SK-N-SH (cell line): ENCODE measurements around the gene FICD. TPM values are rescaled to one million over a fixed set of nuclear protein-coding genes. Genes with fewer than 3 reads are reported as not detected.

ENCODE experiments used
- CTCF ChIA-PET: fragments of 300-600, 350-600 bp; formaldehyde crosslinking; extraction: SDS; loops from one replicate; lab custom pipeline; 2021; lab: Yijun Ruan, JAX
- POLR2A ChIA-PET: fragments of 350-600 bp; sonication (Branson Sonifier 250); formaldehyde crosslinking; extraction: SDS; loops from one replicate; lab custom pipeline; 2020; ENCODE audit warnings: antibody characterized with exemption, inconsistent platforms; lab: Yijun Ruan, JAX
- DNase-seq: peaks from one replicate; pipeline ENCODE4 v3.0.0; 2012
- H2AFZ ChIP-seq: fragments of 200-600 bp; sonication (generic); 2 replicates; pipeline ENCODE4 v1.8.1; 2016; ENCODE audit warnings: antibody characterized with exemption, mild to moderate bottlenecking, low read depth
- H3F3A ChIP-seq: fragments of 200-600 bp; sonication (generic); replicated peaks from 2 replicates; pipeline ENCODE3; 2016; ENCODE audit warnings: antibody characterized with exemption, mild to moderate bottlenecking; ENCODE audit not compliant: insufficient read depth
- H3K27ac ChIP-seq, 2 experiments: fragments of 200-500 bp in 1 of 2; fragments of 200-600 bp in 1 of 2; sonication (Bioruptor generic) in 1 of 2; sonication (generic), shearing (Covaris generic) in 1 of 2; 2 replicates each; pipeline versions ENCODE4 v1.5.1 to v1.6.1; 2014 to 2016; ENCODE audit warnings: low read depth in 2 of 2, inconsistent platforms in 1 of 2, low read length in 1 of 2, mild to moderate bottlenecking in 1 of 2, mixed read lengths in 1 of 2
- H3K27me3 ChIP-seq: fragments of 200-600 bp; sonication (generic), shearing (Covaris generic); 2 replicates; pipeline ENCODE4 v1.6.1; 2016; ENCODE audit warnings: mixed run types; ENCODE audit not compliant: insufficient read depth
- H3K36me3 ChIP-seq, 2 experiments: fragments of 200-500 bp in 1 of 2; fragments of 200-600 bp in 1 of 2; sonication (Bioruptor generic) in 1 of 2; sonication (generic) in 1 of 2; replicated peaks in 1 of 2; 2 replicates each; pipeline versions ENCODE3 to v1.5.1; 2014 to 2016; ENCODE audit warnings: low read length in 1 of 2, mild to moderate bottlenecking in 1 of 2; ENCODE audit not compliant: insufficient read depth in 2 of 2, control insufficient read depth in 1 of 2
- H3K4me1 ChIP-seq, 2 experiments: fragments of 200-500 bp in 1 of 2; fragments of 200-600 bp in 1 of 2; sonication (Bioruptor generic) in 1 of 2; sonication (generic), shearing (Covaris generic) in 1 of 2; 2 replicates each; pipeline versions ENCODE4 v1.5.1 to v1.6.1; 2014 to 2016; ENCODE audit warnings: low read depth in 1 of 2, low read length in 1 of 2, mixed run types in 1 of 2; ENCODE audit not compliant: insufficient read depth in 2 of 2, control insufficient read depth in 1 of 2
- H3K4me2 ChIP-seq: fragments of 200-600 bp; sonication (generic), shearing (Covaris generic); 2 replicates; pipeline ENCODE4 v1.6.1; 2017; ENCODE audit warnings: mixed run types
- H3K4me3 ChIP-seq, 2 experiments: fragments of 200-500 bp in 1 of 2; fragments of 200-600 bp in 1 of 2; sonication (Bioruptor generic) in 1 of 2; sonication (generic), shearing (Covaris generic) in 1 of 2; 2 replicates each; pipeline versions ENCODE4 v1.5.1 to v1.8.1; 2014 to 2016; ENCODE audit warnings: low read depth in 2 of 2, inconsistent platforms in 1 of 2, low read length in 1 of 2, mild to moderate bottlenecking in 1 of 2, mixed read lengths in 1 of 2, moderate library complexity in 1 of 2
- H3K79me2 ChIP-seq: fragments of 200-600 bp; sonication (generic); 2 replicates; pipeline ENCODE4 v1.8.1; 2017; ENCODE audit warnings: mild to moderate bottlenecking; ENCODE audit not compliant: insufficient read depth
- H3K9ac ChIP-seq: fragments of 200-600 bp; sonication (generic); 2 replicates; pipeline ENCODE4 v1.6.1; 2017; ENCODE audit warnings: mixed run types
- H3K9me2 ChIP-seq: fragments of 200-600 bp; sonication (generic); 2 replicates; pipeline ENCODE4 v1.6.1; 2017; ENCODE audit warnings: mixed run types
- H3K9me3 ChIP-seq: fragments of 200-600 bp; sonication (generic); 2 replicates; pipeline ENCODE4 v1.6.1; 2017; ENCODE audit warnings: mixed run types, mild to moderate bottlenecking, moderate library complexity
- H4K20me1 ChIP-seq: fragments of 200-600 bp; sonication (generic); 2 replicates; pipeline ENCODE4 v1.6.1; 2017; ENCODE audit warnings: mild to moderate bottlenecking, mixed run types; ENCODE audit not compliant: insufficient read depth
- CHD2 ChIP-seq: fragments of 150-350 bp; IDR thresholded peaks from 2 replicates; pipeline ENCODE4 v1.6.1; 2018; ENCODE audit warnings: low read length; ENCODE audit not compliant: partially characterized antibody
- ELF1 ChIP-seq: IDR thresholded peaks from 2 replicates; pipeline ENCODE4 v1.4.0; 2012
- EP300 ChIP-seq, 2 experiments: IDR thresholded peaks; 2 replicates each; pipeline versions ENCODE4 v1.4.0 to v1.6.1; 2012; ENCODE audit warnings: borderline replicate concordance in 1 of 2, low read depth in 1 of 2, low read length in 1 of 2
- FOSL2 ChIP-seq: IDR thresholded peaks from 2 replicates; pipeline ENCODE4 v1.4.0; 2012; ENCODE audit warnings: low read depth, mild to moderate bottlenecking, moderate library complexity, borderline replicate concordance
- FOXJ3 ChIP-seq: sonication (generic); formaldehyde crosslinking; IDR thresholded peaks from 2 replicates; pipeline ENCODE4 v1.5.1; 2020; ENCODE audit warnings: mild to moderate bottlenecking, missing genetic modification reagents
- FOXM1 ChIP-seq: IDR thresholded peaks from 2 replicates; pipeline ENCODE4 v1.4.0; 2012; ENCODE audit warnings: low read depth, mild to moderate bottlenecking
- GABPA ChIP-seq: IDR thresholded peaks from 2 replicates; pipeline ENCODE4 v1.4.0; 2012; ENCODE audit warnings: low read depth, mild to moderate bottlenecking
- GATA2 ChIP-seq: sonication (generic); formaldehyde crosslinking; IDR thresholded peaks from 2 replicates; pipeline ENCODE4 v1.5.0; 2020; ENCODE audit warnings: mild to moderate bottlenecking, missing genetic modification reagents
- MXI1 ChIP-seq: IDR thresholded peaks from 2 replicates; pipeline ENCODE4 v1.6.1; 2012; ENCODE audit warnings: mild to moderate bottlenecking, low read depth, low read length, improper control_type of control experiment
- POLR2AphosphoS5 ChIP-seq: IDR thresholded peaks from 2 replicates; pipeline ENCODE4 v1.6.1; 2012; ENCODE audit warnings: low read depth, low read length
- RFX5 ChIP-seq: IDR thresholded peaks from 2 replicates; pipeline ENCODE4 v1.6.1; 2012; ENCODE audit warnings: mild to moderate bottlenecking, improper control_type of control experiment, low read length
- SIN3A ChIP-seq: IDR thresholded peaks from 2 replicates; pipeline ENCODE4 v1.6.1; 2012; ENCODE audit warnings: low read depth, mild to moderate bottlenecking, low read length, moderate library complexity, borderline replicate concordance
- TAF1 ChIP-seq: IDR thresholded peaks from 2 replicates; pipeline ENCODE4 v1.6.1; 2012; ENCODE audit warnings: low read depth, mild to moderate bottlenecking, low read length, moderate library complexity, borderline replicate concordance
- TCF12 ChIP-seq: IDR thresholded peaks from 2 replicates; pipeline ENCODE4 v1.4.0; 2012
- TEAD4 ChIP-seq: IDR thresholded peaks from 2 replicates; pipeline ENCODE4 v1.4.0; 2012; ENCODE audit warnings: mild to moderate bottlenecking, borderline replicate concordance; ENCODE audit not compliant: insufficient read depth
- WGBS: methylation state at CpG from one replicate; pipeline ENCODE4 v1.1.6; 2017; ENCODE audit warnings: low lambda C conversion rate; 5-methylcytosine and 5-hydroxymethylcytosine counted together
- polyA plus RNA-seq, 3 experiments: library from polyadenylated mRNA; depleted of rRNA; stranded (reverse); fragments of >200 nt; gene quantifications; 2 replicates each; pipeline ENCODE4 v1.2.3, GENCODE V29; 2012
- TF ChIP-seq, protein P1 (sequence below): fragments of 150-350 bp; IDR thresholded peaks from 2 replicates; pipeline ENCODE4 v1.6.1; 2017; ENCODE audit warnings: antibody characterized with exemption, low read length, low read depth, borderline replicate concordance
- TF ChIP-seq, protein P2 (sequence below): IDR thresholded peaks from 2 replicates; pipeline ENCODE4; 2012
- TF ChIP-seq, protein P3 (sequence below): fragments of 150-350 bp; IDR thresholded peaks from 2 replicates; pipeline ENCODE4 v1.6.1; 2016; ENCODE audit warnings: mild to moderate bottlenecking, low read depth, low read length
- TF ChIP-seq, protein P4 (sequence below): IDR thresholded peaks from 2 replicates; pipeline ENCODE4 v1.4.0; 2012; ENCODE audit warnings: low read depth

FICD gene
- polyA plus RNA-seq (2012; rRNA removed), result 1.0 and 1.2 TPM in 2 replicates
- 1.2 and 1.4 TPM in 2 replicates for polyA plus RNA-seq (2012; cell fraction: cytosol; rRNA removed)
- 1.3 and 1.8 TPM in 2 replicates for polyA plus RNA-seq (2012; cell fraction: nucleus; rRNA removed)

DNA sequence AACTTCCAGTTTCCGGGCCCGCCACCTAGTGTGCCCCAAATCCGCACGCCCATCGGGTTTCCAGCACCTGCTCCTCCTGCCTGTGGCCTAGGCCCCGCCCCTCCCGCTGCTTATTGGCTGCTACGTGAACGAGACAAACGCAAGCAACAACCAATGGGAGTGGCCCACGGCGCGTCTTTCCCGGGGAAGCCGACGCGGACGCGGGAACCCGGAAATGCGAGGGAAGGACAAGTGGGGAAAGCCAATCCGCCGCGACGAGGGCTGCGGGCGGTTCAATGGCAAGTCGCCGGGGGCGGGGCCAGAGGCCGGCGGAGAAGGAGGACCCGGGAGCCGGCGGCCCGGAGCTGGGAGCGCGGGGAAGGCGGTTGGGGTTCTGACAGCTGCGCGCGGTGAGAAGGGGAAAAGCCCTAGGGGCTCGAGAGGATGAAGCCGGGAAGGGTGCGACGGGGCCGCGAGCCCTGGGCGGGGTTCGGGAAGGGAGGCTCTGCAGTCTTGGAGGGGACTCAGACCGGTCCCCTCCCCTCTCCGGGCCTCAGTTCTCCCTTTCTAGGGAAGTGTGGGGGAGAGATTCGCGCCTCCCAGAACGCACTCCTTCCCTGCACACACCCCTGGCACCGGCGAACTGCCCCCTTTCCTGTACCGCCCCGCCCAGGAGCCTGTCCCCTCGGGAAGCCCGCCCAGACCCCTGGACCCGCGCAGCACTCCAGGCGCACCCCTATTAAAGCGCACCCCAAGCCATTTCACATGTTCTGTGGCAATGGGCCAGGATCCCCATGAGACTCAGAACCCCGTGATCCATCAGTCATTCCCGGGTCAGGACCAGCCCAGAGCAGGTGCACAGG lies at the start of gene FICD:
Gene FICD (plus strand): TSS at position 305 of the 842 bp plus-strand sequence. CDS start 1,696 bp downstream, outside the sequence.
- peak; percentile 96 for DNase-seq
- Histone ChIP-seq H3K4me3 (peak within 1 kb of the TSS; percentile 68 to 92), H3K9ac (peak within 1 kb of the TSS; percentile 79), H3K4me2 (peak within 1 kb of the TSS; percentile 96), H2AFZ (peak within 1 kb of the TSS; percentile 93), H3K9me3 (no peaks in the 10 kb centered on the region), H3K36me3 (peaks cover 11 to 29% of the 10 kb centered on the region in 2 experiments), H3K79me2 (peaks cover 15% of the 10 kb centered on the region), H3K4me1 (peaks cover 5 to 17% of the 10 kb centered on the region in 2 experiments; a peak in 1 of 4 replicates), H3K27me3 (no peaks in the 10 kb centered on the region), H3K9me2 (no peaks in the 10 kb centered on the region), H3F3A (peaks cover 6% of the 10 kb centered on the region), H3K27ac (peak within 1 kb of the TSS; percentile 40 to 41; a peak in 2 of 4 replicates), H4K20me1 (no peaks in the 10 kb centered on the region)
- ChIA-PET POLR2A (interaction anchor here (0.9 kb wide), 1 partner anchor 46 kb away, joined by 3 read pairs; the partner anchor contains the start of gene SART3), CTCF (interaction anchor here (0.9 to 7.4 kb wide), 6 partner anchors 29 to 596 kb away, joined by 3 to 106 read pairs (median 5); no protein-coding TSS in a partner anchor)
- TF ChIP-seq TEAD4 (no peak), SIN3A (peak; percentile 74; the same call in 1 of the 2 replicates), GABPA (peak; percentile 83), RFX5 (peak; percentile 82), GATA2 (CRISPR knock-in tag) (no peak), FOXM1 (no peak), MXI1 (peak; percentile 61; the same call in 1 of the 2 replicates), ELF1 (peak; percentile 98), FOXJ3 (CRISPR knock-in tag) (no peak), TCF12 (no peak), FOSL2 (no peak), POLR2AphosphoS5 (peak; percentile 61), CHD2 (peak; percentile 73), EP300 (IDR thresholded peaks at IDR 0.05; ENCODE audit: borderline replicate concordance in 1 of 2, low read depth in 1 of 2, low read length in 1 of 2) (no peak), TAF1 (peak; percentile 30; the same call in 1 of the 2 replicates)
- TF ChIP-seq, protein P1, sequence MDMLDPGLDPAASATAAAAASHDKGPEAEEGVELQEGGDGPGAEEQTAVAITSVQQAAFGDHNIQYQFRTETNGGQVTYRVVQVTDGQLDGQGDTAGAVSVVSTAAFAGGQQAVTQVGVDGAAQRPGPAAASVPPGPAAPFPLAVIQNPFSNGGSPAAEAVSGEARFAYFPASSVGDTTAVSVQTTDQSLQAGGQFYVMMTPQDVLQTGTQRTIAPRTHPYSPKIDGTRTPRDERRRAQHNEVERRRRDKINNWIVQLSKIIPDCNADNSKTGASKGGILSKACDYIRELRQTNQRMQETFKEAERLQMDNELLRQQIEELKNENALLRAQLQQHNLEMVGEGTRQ, result no peak
- TF ChIP-seq, protein P2, sequence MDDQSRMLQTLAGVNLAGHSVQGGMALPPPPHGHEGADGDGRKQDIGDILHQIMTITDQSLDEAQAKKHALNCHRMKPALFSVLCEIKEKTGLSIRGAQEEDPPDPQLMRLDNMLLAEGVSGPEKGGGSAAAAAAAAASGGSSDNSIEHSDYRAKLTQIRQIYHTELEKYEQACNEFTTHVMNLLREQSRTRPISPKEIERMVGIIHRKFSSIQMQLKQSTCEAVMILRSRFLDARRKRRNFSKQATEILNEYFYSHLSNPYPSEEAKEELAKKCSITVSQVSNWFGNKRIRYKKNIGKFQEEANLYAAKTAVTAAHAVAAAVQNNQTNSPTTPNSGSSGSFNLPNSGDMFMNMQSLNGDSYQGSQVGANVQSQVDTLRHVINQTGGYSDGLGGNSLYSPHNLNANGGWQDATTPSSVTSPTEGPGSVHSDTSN, result peak; percentile 99
- TF ChIP-seq, protein P3, sequence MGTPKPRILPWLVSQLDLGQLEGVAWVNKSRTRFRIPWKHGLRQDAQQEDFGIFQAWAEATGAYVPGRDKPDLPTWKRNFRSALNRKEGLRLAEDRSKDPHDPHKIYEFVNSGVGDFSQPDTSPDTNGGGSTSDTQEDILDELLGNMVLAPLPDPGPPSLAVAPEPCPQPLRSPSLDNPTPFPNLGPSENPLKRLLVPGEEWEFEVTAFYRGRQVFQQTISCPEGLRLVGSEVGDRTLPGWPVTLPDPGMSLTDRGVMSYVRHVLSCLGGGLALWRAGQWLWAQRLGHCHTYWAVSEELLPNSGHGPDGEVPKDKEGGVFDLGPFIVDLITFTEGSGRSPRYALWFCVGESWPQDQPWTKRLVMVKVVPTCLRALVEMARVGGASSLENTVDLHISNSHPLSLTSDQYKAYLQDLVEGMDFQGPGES, result peak; percentile 64
- TF ChIP-seq, protein P4, sequence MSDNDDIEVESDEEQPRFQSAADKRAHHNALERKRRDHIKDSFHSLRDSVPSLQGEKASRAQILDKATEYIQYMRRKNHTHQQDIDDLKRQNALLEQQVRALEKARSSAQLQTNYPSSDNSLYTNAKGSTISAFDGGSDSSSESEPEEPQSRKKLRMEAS, result peak; percentile 48; the same call in 1 of the 2 replicates
- WGBS, result 0% methylated on average over 27 of the region's 67 CpGs
